CD4-positive, alpha-beta T cell treated with Interleukin-6 at 100 ng/mL for 8 hours (primary cell): Measurements from ENCODE around the gene MINK1.
A peak's percentile ranks its signal among the peaks of the same experiment; 100 is the strongest.

ENCODE experiments used
- DNase-seq: peaks from one replicate; pipeline ENCODE4 v3.0.0-alpha.2; 2020; ENCODE audit warnings: mixed read lengths, low spot score

The MINK1 gene

DNA sequence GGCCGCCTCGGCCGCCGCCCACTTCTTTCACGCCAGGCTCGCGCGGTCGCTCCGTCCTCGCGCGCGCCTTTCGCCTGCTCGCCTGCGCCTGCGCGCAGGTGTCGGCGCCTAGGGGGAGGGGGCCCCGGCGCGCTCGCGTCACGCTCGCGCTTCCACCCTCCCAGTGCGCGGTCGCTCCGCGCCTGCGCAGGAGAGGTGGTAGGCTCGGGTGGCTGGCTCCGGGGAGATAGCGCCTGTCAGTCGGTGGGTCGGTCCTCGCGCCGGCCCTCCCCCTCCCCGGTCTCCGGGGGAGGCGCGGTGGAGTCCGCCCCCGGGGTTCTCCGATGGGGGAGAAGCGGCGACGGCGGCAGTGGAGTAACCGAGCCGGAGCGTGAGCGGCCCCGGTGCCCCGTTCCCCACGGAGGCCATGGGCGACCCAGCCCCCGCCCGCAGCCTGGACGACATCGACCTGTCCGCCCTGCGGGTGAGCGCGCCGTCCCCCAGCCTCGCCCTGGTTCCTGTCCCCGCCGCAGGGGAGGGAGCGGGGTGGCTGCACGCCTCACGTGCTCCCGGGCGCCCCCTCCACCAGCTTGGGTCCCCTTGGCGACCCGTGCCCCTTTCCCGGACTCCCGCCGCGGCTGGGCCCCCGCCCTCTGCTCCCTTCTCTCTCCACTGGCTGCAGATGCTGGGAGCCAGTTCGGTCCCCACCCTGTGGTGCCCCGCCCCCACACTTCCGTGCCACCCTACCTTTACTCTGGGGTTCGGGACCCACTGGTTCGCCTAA is at the start of gene MINK1:
MINK1 (plus strand) TSS at position 163 of the 763 bp plus-strand sequence; CDS start at position 407, 244 bp downstream.
- DNase-seq = peak; percentile 90

DNA sequence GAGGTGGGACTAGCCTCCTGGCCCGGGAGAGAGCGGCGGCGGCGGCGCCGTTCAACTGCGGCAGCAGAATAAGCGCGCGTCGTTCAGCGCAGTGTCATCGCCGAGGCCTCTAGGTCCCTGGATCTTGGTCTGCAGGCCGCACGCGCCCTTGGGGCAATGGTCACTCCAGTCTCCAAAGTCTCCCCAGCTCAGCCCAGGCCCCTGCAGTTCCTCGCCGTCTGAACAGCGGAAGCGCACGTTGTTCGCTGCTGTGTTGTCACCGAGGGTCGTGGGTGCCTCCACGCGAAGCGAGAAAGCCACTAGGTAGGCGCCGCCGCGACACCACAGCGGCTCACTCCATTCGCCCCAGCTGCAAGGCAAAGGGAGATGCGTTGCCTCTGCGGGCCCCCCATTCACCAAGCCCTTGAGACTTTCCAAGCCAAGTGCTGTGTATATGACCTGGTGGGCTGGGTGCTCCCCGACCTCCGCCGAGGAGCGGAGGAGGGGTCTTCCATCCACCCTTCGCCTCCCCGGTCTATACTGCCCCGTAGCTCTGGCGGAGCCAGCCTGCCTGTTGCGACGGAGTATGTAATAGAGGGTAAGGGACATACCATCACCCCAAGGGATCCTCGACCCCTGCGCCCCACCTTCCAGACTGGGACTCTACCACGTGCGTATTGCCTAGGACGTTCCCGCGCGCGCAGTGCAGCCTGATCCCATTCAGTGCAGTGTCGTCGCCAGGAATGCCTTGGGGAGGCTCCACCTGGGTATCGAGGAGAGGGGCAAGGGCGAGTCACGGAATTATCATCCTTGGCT is 47.6 kb upstream of the MINK1 start:
- no peak for DNase-seq

DNA sequence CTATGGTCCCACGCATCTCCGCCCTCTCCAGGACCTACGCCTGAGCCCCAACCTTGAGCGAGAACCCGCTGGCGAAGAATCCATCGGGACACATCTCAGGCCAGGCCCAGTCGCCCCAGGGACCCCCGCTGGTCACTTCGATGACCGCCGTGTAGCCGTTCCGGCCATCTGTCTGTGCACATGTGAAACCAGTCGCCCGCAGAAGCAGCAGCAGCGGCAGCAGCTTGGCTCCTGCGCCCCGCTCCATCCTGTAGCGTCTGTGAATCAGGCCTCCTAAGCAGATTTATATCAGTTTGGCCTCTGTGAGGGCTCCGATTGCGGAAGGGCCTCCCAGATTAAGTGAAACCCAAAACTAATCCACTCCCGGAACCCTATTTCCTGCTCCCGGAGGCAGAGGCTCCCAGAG is 47.0 kb upstream of the MINK1 start, which contains the start of gene VMO1:
VMO1 (minus strand) TSS at position 259 of the 406 bp plus-strand sequence; CDS start at position 247, 12 bp downstream.
- no peak for DNase-seq

DNA sequence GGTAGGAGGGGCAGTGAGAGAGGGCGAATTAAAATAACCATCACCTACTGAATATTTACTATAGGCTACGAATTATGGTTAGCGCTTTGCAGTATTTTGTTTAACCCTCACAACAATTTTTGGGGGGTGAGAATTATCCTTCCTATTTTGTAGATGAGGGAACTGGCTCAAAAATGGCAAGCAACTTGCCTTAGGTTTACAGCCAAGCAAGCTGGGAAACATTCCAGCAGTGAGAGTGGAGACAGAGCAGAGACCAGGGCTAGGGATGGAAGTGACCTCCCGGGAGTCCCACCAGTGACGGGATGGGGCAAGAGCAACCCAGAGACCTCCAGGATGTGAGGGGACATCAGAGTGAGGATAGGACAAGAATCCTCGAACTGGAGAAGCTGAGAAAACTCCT is 46.6 kb upstream of the MINK1 start:
- no peak for DNase-seq

DNA sequence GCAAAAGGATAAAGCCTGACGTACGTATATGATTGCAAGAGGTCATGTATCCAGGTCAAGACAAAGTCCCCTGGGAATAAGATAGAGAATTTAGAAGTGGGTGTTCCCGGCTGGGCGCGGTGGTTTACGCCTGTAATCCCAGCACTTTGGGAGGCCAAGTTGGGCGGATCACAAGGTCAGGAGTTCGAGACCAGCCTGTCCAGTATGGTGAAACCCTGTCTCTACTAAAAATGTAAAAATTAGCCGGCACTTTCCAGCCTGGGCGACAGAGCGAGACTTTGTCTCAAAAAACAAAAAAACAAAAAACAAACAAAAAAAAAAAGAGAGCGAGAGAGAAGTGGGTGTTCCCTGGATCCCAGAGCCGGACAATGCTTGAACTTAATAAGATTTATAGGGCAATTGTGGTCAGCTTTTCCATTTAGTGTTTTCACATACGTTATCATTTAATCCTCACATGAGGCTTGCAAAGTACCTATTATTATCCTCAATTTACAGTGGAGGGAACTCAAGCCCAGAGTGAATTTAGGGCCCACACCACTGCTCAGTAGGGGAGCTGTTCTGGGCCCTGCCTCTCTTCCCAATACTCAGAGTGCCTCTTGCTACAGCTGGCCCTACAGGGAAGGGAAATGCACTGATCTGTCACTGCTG is 44.9 kb upstream of the MINK1 start:
- no peak for DNase-seq

DNA sequence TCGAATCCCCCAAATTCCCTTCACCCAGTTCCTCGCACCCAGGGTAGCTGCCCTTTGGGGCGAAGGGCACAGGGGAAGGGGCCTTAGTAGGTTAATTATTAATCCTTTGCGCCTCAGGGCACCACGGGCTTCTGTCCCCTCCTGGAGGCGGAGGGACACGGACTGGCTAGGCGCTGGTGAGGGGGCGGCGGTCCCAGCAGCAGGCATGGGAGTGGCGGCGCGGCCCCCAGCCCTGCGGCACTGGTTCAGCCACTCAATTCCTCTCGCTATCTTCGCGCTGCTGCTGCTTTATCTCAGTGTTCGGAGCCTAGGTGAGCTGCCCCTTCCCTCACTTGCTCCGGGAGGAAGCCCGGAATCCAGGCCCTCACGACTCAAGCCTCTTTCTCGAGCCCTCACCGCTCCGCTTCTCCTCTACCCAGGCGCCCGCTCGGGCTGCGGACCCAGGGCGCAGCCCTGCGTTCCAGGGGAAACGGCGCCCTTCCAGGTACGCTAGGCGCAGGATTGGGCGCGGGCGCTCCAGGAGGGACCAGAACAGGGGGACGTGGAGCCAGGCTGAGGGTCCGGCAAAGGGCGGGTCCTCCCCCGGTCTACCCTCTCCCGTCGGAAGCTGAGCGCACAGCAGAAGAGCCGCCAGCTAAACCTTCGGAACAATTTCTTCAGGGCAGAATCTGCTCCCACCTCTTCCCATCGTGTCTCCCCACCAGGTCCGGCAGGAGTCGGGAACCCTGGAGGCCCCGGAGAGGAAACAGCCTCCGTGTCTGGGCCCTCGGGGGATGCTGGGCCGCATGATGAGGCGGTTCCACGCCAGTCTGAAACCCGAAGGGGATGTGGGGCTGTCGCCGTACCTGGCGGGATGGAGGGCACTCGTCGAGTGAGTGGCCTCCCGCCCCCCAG is 44.1 kb upstream of the MINK1 start, which contains the start of gene GLTPD2:
GLTPD2 (plus strand) TSS at position 158 of the 894 bp plus-strand sequence; CDS start at position 206, 48 bp downstream.
- DNase-seq = no peak

DNA sequence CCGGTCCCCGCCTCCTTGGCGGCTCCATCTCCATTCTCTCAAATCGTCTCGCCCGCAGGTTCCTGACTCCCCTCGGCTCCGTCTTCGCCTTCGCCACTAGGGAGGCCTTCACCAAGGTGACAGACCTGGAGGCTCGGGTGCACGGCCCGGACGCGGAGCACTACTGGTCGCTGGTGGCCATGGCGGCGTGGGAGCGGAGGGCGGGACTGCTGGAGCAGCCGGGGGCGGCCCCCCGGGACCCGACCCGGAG is 43.5 kb upstream of the MINK1 start:
- no peak for DNase-seq

DNA sequence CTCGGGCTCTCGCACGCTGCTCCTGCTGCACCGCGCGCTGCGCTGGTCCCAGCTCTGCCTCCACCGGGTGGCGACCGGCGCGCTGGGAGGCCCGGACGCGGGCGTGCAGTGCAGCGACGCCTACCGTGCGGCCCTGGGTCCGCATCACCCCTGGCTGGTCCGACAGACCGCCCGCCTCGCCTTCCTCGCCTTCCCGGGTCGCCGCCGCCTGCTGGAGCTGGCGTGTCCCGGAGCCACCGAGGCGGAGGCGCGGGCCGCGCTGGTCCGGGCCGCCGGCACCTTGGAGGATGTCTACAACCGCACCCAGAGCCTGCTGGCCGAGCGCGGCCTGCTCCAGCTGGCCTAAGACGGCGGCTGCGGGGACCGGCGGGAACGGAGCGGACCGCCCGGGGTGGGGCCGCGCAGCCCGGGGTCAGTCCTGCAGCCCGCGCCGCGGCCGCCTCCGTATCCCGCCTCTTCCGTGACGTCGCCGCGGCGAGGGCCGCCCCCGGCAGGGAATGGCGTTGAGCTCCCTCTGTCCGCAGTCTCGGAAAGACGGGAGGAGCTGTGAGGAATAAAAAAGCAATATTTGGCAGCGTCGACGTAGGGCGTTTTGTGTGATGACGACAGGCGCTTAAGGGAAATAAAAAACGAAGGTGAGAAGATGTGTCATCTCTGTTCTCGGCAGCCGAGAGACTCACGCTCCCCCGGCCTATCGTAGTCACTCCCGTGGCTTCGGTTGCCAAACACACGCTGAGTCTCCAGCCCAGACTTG is 43.0 kb upstream of the MINK1 start:
- DNase-seq = peak; percentile 80

DNA sequence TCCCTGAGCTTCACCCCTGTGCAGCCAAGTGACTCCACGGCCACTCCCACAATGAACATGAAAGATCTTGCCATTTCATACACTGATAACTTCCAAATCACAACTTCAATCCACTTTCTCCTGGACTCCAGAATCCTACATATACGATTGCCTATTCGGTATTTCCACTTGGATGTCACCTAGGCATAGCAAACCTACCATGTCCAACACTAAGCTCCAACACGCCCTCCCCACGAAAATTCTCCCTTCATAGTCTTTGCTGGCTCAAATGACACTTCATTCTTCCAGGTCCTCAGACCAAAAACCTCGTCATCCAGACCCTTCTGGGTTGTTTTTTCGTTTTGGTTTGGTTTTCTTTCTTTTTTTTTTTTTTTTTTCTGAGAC is 42.4 kb upstream of the MINK1 start:
- DNase-seq = no peak

DNA sequence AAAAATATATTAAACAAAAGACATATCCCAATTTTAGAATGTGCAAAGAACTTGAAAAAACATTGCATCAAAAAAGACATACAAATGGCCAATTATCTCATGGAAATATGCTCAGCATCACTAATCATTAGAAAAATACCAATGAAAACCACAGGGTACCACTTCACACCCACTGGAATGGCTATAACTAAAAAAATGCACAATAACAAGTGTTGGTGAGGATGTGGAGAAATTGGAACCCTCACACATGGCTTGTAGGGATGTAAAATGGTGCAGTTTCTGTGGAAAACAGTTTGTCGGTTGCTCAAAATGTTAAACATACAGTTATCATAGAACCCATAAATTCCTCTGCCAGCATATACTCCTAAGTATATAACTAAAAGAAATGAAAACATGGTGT is 38.0 kb upstream of the MINK1 start:
- no peak for DNase-seq

DNA sequence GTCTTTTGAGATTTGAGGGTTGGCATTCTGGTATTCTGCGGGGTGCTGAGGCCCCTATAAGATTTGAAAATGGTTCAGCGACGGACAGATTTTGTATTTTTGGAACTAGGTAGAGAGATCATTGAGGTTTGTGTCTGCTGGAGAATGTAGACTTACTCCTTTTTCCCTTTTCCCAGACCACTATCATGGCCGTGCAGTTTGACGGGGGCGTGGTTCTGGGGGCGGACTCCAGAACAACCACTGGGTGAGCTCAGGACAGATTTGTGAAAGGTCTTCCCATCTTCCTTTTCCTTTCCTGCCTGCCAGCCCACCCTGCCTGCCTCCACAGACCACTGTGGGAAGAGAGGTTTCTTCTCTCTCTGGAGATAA is 36.6 kb upstream of the MINK1 start:
- DNase-seq = no peak

DNA sequence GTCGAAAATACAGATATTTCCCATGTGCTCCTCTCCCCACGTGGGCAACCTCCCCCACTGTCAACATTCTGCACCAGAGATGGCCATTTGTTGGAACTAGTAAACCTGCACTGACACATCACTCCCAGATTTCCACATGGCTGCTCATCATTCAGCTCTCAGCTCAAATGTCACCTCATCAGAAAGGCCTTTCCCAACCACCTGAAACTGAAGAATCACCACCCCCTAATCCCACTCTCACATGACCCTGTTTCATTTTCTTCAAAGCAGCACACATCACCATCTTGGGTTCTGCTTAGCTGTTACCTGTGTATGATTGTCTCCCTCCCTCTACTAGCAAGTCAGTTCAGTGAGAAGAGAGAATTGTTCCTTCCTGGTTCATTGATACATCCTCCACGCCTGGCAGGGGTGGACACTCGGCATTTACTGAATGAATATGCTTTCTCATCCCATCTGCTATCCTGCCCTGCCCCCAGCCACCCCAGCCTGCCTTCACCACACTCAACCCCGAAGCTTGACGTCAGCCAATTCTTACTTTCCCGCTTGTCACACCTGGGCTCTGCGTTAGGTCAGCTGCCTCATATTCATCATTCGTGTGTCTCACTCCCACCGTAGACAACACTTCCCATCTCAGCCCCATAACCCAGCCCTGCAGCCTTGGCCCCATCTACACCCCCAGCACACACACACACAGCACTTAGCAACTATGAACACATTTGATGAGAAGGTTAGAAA is 32.5 kb upstream of the MINK1 start:
- no peak for DNase-seq

DNA sequence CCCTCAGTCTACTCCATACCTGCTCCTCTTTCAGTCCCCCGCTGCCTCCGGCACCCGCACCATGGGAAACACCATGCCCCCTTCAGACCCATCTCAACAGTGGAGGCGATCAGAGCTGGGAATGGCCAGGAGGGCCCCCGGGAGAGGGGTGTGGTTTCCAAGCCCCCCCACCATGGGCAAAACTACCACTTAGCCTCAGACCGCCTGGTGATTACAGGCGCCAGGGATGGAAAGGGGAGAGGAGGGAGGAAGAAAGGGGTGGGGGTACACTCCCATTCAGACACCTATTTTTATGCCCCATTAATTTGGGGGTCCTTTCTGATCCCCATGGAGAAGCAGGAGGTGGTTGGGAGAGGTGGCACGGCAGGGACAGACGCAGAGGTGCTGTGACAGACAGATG is 30.9 kb upstream of the MINK1 start, which contains the start of gene C17orf114:
C17orf114 (minus strand) TSS at position 101 of the 400 bp plus-strand sequence.
- DNase-seq = no peak

DNA sequence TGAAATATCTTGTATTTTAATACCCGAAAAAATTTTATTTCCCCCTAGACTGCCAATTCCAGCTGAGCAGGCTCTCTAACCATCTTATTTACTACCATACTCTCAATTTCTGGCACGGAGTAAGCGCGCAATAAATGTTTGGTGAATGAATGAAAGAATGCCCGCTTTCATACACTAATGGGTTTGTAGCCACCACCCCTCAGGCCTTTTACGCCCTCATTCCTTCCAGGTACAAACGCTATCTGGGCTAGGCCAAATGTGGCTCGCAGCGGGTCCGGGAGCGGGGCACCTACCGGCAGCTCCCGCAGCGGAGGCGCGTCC is 26.7 kb upstream of the MINK1 start:
- no peak for DNase-seq

DNA sequence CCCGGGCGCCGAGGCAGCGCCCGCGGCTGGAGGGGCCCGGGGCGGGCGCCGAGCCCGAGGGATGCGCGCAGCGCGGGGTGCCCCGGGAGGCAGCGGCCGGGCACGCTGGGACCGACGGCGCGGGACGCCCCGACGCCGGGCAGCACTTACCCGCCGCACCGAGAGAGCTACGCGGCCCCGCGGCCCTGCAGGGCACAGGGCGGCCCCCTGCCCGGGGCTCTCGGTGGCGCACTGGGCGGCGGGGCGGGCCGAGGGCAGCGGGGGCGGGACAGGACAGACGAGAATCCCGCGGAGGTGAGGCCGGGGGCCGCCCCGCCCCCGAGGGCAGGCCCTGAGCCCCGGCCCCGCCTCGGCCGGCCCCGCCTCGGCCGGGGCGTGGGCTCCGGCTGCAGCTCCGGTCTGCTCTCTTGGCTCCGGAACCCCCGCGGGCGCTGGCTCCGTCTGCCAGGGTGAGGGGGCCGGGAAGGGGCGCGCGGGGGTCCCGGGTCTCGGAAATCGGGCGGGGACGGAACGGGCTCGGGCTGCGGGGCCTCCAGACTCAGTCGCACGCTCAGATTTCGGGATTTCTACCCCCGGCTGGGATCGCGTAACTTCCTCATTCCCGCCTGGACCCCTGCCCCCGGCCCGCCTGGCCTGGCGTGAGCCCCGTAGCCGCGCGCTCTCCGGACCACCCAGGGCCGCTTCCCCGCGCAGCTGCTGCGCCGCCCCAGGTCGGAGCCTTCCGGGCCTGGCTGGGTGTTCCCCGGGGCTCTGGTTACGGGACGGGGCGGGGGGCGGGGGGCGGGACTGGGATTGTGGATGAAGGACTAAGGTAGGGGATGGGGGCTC is 26.1 kb upstream of the MINK1 start, which contains the start of gene PLD2:
PLD2 (plus strand) TSS at position 376 of the 828 bp plus-strand sequence. CDS start 621 bp downstream, outside the sequence.
- peak; percentile 86 for DNase-seq

DNA sequence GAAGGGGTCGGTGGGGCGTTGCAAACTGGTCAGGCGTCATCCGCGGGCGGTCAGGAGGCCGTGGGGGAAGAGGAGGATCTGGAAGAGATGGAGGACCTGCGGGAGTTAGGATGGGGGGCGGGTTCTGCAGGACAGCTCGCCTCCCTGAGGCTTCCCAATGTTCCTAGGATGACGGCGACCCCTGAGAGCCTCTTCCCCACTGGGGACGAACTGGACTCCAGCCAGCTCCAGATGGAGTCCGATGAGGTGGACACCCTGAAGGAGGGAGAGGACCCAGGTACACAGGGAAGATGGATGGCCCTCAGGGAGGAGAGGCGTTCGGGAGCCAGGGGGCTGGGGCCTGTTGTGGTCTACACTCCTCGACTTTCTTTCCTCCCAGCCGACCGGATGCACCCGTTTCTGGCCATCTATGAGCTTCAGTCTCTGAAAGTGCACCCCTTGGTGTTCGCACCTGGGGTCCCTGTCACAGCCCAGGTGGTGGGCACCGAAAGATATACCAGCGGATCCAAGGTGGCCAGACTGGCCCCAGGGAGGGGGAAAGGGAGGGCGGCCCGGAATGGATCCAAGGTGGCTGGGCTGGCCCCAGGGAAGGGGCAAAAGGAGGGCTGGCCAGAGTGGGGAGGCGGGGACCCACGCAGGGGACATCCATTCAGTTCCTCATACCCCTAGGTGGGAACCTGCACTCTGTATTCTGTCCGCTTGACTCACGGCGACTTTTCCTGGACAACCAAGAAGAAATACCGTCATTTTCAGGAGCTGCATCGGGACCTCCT is 25.3 kb upstream of the MINK1 start:
- no peak for DNase-seq

DNA sequence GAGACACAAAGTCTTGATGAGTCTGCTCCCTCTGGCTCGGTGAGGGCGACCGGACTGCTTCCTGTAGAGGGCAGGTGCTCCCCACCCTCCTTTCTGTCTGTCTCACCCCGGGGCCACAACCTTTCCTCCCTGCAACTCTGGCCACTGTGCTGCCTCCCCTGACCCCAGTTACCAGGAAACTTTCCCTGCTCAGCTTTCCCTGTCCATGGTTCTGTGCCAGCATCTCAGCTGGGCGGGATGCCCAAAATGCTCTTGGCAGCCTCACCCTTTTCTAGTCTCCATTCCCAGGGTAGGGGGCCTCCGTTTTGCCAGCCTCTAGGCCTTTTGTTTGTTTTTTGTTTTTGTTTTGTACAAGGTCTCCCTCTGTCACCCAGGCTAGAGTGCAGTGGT is 24.8 kb upstream of the MINK1 start:
- DNase-seq = no peak

DNA sequence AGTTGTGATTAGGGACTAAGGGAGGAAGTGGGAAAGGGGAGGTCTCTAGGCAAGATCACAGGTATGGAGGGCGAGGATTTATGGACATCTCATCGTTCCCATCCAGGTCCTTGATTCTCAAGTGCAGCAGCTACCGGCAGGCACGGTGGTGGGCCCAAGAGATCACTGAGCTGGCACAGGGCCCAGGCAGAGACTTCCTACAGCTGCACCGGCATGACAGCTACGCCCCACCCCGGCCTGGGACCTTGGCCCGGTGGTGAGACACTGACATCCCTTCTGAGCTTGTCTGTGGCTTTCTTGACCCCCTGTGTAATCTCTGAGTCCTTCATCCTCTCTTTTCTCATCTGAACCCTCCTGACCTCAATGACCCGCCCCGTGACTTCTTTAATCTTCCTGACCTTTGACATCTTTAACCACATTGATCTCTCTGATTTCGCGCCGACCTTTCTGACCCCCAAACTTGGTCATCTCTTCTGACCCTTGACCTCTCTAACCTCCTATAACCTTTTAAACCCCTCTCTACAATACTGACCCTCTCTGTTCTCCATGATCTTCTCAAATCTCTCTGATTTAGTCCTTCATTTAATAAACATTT is 22.3 kb upstream of the MINK1 start:
- no peak for DNase-seq
